Stimulated activated CD8-positive, alpha-beta memory T cell treated with anti-CD3 and anti-CD28 coated beads, Interleukin-7, amount 100 ng/mL, for 4 hours (primary cell): ENCODE data around the gene ARHGEF1.

Source experiments
- DNase-seq, 2 donors: peaks; one replicate each; pipeline ENCODE4 v3.0.0-alpha.2; 2020; ENCODE audit warnings: low read depth in 2 of 2

Gene ARHGEF1, protein sequence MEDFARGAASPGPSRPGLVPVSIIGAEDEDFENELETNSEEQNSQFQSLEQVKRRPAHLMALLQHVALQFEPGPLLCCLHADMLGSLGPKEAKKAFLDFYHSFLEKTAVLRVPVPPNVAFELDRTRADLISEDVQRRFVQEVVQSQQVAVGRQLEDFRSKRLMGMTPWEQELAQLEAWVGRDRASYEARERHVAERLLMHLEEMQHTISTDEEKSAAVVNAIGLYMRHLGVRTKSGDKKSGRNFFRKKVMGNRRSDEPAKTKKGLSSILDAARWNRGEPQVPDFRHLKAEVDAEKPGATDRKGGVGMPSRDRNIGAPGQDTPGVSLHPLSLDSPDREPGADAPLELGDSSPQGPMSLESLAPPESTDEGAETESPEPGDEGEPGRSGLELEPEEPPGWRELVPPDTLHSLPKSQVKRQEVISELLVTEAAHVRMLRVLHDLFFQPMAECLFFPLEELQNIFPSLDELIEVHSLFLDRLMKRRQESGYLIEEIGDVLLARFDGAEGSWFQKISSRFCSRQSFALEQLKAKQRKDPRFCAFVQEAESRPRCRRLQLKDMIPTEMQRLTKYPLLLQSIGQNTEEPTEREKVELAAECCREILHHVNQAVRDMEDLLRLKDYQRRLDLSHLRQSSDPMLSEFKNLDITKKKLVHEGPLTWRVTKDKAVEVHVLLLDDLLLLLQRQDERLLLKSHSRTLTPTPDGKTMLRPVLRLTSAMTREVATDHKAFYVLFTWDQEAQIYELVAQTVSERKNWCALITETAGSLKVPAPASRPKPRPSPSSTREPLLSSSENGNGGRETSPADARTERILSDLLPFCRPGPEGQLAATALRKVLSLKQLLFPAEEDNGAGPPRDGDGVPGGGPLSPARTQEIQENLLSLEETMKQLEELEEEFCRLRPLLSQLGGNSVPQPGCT

DNA sequence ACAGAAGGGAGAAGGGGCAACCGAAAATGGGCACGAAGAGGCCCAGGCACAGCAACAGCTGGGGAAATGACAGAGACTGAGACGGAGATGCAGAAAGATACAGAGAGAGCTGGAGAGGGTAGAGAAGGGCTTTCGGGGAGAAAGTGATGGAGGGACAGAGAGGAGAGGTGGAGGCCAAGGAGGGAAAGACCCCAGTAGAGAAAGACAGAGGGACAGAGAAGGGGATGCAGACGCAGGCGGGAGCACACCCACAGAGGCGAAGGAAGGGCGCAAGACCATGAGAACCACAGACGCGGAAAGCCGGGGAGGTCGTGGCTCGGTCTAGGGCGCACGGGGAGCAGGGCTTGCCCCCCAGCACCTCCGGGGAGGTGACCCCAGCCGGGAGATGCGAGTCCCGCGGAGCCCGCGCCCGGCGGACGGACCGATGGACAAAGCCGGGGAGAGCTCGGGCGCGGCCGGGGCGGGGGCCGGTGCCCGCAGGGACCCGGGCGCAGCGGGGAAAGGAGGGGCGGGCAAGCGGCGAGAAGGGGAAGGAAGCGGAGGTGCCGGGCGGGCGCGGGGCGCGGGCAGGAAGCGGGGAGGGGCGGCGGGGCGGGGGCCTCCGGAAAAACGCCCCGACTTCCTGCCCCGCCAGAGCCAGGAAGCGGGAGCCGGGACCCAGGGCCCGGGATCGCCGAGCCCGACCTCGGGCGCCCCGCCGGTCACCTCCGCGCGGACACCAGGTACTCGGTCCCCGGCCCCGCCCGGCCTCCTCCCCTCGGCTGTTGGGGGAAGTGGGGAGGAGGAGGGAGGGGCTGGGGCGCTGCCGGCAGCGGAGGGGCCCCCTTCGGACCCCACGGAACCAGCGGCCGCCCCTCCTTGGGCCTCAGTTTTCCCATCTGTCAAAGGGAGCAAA lies at the start of gene ARHGEF1:
TSS of gene ARHGEF1 (plus strand) at position 617 of the 895 bp plus-strand sequence. CDS start 4,899 bp downstream, outside the sequence.
- DNase-seq: peak in 1 of 2 donors; percentile 61

DNA sequence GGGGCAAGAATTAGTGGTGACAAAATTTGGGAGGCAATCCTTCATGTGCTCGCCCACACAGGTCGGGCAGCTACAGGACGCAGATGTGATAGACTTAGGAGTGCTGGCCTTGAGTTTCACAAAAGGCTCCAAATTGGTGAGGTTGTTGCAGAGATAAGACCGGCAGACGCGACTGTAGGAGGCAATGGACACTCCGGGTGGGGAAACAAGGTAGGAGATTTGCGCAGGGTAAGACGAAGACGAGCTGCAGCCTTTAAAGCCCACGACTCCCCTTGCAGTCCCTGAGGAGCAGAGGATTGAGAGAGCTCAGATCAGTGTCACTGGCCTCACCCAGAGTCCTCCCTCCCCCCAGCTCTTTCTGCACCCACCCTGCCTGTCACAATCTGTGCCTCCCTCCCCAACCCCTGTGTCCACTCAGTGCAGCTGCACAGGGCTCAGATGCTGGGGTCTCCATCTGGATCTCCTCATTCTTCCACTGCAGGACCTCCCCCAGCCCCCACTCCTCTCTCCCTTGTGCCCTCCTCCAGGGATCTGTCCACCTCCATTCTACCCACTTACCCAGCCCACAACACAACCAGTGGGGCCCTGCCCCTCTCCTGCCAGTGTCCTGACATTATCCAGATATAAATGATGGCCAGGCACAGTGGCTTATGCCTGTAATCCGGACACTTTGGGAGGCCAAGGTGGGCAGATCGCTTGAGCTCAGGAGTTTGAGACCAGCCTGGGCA lies 44.8 kb upstream of the ARHGEF1 start:
- DNase-seq: no peak

DNA sequence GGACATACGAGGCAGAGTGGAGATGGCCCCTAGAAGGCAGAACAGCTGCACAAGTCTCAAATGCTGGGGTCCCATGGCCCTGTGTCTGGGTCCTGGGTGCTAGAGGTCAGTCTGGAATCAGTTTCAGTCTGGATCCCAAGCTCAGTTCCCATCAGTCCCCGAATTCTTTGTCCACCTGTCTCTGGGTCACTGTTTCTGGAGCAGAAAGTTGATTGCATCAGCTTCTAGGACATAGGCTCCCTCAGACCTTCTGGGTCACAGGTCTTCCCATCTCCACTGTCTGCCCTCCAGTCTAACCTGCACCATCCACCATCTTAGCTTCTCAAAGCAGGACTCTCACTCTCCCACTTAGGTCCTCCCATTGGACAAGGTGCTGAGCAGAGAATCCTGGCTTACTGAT lies 43.8 kb upstream of the ARHGEF1 start:
- DNase-seq: no peak

DNA sequence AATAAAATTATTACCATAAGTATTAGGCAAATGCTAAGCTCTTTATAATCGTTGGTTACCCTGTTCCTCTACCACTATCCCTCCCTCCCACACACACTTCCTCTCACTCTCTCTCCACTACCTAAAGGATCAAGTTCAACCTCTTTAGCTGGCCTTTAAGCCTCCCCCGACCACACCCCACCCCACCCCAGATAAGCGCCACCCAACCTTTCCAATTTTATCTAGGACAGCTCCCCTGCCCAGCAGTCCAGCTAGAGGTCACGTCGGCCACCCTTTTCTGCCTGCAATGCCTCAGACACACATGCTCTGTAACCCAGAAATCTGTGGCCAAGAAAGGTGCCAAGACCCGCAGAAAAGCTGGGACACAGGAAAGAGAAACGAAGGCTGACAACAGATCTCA lies 39.6 kb upstream of the ARHGEF1 start:
- no peak for DNase-seq

DNA sequence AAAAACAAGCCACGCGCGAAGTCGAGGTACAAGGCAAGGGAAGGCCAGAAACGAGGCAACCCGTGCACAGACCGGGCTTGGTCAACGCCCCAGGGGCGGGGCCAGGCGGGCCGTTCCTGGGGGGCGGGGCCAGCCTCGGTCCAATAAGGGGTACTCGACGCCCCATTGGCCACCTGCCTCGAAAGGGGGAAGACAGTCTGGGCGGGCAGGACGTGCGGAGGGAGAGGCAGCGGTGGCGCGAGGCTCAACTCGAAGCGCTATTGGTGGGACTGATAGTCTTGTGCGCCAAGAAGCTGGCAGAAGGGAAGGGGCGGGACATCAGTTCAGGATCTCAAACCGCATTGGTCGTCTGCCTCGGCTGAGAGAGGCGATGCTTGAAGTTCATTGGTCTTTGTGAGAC lies 38.4 kb upstream of the ARHGEF1 start, which contains the start of gene LYPD4:
TSS of gene LYPD4 (minus strand) at position 83 of the 400 bp plus-strand sequence. CDS start 5,398 bp downstream, outside the sequence.
- DNase-seq: no peak

DNA sequence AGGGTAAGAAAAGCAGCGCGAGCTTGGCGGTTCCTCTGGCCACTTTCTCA lies 38.2 kb upstream of the ARHGEF1 start, which contains the start of gene DMRTC2:
TSS of gene DMRTC2 (plus strand) at position 42 of the 50 bp plus-strand sequence. CDS start 2,387 bp downstream, outside the sequence.
- no peak for DNase-seq

DNA sequence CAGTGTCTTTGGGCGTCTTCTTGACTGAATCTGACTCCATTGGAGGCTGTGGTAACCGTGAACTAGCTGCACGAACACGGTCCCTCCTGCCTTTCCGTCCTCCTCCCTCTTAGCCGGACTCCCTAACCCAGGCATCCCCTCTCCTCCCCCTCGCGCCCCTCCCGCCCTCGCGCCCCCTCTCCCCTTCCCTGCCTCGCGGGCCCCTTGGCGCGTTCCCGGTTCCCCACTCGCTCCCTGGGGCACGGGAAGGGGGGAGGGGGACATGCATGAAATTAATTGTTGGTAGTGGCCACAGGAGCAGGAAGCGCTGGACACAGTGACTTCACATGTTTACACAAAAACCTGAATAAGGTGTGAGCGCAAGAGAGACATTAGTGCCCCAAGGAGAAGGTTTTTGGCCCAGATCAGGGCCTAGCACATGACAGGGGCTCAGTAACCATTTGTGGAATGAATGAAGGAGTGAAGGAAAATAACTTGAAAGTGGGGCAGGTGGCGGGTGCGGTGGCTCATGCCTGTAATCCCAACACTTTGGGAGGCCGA lies 37.9 kb upstream of the ARHGEF1 start:
- DNase-seq: no peak

DNA sequence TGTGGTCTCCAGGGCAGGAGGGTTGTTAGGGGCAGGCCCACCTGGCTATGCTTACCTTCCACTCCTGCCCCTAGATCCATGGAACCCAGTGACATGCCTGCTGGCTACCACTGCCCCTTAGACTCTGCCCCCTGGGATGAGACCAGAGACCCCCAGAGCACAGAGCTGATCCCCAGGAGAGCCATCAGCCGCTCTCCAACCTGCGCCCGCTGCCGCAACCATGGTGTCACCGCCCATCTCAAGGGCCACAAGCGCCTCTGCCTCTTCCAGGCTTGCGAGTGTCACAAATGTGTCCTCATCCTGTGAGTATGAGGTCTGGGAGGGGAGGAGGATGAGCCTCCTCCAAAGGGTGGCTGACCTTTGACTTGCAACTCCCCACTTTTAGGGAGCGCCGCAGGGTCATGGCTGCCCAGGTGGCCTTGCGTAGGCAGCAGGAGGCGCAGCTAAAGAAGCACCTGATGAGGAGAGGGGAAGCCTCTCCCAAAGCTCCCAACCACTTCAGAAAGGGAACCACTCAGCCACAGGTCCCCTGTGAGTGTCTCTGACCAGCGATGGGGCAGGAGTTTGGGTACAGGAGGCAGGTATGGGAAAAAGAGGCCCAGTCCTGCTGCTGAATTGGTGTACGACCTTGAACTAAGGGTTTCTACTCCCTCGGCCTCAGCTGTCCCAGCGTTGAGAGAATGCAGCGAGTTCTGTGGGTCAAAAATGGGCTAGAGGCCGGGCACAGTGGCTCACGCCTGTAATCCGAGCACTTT lies 35.5 kb upstream of the ARHGEF1 start:
- no peak for DNase-seq

DNA sequence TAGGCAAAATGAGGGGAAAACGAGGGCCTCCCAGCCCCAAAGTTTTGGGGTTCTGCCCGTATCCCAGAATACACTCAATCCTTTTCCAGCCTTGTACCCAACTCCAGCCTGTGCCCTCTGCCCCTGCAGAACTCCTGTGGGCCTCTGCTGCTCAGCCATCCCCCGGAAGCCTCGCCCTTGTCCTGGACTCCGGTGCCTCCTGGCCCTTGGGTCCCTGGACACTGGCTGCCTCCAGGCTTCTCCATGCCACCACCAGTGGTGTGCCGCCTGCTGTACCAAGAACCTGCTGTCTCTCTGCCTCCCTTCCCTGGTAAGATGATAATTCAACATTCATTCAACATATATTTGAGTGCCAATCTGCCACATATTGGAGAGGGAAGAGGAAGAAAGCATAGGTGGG lies 34.3 kb upstream of the ARHGEF1 start:
- DNase-seq: no peak

DNA sequence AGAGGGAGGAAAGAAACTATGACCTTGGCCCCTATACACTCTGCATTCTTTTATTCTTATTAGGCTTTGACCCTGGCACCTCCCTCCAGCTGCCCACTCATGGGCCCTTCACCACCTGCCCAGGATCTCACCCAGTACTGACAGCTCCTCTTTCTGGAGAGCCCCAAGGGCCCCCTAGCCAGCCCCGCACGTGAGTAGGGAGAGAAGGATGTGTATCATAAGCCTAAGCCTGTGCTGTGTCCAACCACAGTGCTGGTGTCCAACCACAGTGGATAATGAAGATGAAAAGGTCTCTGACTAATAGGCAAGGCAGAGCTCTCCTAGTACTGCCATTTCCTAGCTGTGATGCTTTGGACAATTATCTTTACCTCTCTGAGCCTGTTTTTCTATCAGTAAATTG lies 33.9 kb upstream of the ARHGEF1 start:
- no peak for DNase-seq

DNA sequence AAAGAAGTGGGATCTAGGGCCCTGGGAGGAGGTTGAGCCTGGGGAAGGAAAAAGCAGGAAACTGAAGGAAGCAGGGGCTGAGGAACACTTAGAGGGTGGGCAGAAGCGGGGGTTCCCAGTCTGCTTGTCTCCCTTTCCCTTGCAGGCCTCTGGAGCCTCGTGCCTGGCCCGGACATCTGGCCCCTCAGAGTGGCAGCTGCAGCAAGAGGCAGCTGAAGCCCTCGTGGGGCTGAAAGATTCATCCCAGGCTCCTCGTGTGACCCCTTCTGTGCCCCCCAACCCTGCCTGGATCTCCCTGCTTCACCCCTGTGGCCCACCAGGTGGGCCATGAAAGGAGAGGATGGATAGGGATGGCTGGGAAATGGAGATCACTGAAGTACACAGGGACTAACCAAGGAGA lies 32.6 kb upstream of the ARHGEF1 start:
- no peak for DNase-seq

DNA sequence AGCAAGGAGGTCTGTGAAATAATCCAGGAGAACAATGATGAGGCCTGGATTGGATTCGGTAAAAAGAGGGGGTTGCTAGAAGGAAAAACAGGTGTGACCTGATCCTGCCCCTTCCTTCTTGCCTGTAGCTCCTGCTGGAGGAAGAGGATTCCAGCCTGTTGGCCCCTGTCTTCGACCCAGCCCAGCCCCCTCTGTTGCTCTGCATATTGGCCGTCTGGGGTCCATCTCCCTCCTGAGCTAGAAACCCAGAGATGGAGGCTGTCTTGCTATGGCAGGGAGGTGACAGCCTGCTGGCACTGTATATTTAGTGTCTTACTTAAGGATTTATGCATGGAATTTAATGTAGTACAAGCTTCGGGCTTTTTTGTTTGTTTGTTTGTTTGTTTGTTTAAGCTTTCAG lies 31.5 kb upstream of the ARHGEF1 start:
- no peak for DNase-seq

DNA sequence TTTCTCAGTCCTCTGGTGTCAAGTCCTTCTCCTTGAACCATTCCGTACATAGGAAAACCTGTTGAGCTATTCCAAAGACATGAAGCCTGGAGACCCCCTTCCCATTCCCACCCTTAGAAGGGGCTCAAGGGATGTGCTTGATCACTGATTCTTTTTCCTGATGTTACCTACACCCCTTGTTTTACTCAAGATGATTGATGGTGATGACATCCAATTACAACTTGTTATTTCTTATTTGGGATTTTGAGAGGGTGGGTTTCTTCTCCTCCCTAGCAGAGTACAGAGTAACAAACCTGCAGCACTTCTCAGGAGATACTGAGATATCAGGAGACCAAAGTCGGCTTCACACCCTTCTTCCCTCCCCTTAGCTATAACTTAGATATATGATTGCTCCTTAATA lies 29.6 kb upstream of the ARHGEF1 start:
- no peak for DNase-seq

DNA sequence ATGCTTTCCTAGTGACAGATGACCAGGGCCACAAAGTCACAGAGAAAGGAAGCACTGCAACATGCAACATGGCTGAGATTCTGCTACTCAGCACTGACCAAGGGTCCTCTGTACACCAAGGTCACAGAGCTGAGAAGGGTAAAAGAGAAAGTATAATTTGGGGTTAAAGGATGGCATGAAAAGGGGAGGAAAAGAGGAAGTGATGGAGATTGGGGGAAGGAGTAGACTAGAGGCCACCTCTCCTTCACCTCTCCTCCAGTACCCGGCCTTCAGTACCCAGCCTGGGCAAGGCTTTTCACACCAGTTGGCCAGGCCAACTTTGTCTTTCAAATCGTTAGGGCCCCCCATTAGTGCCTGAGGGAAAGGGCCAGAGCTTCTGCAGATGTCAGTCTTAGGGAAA lies 29.2 kb upstream of the ARHGEF1 start:
- DNase-seq: no peak

DNA sequence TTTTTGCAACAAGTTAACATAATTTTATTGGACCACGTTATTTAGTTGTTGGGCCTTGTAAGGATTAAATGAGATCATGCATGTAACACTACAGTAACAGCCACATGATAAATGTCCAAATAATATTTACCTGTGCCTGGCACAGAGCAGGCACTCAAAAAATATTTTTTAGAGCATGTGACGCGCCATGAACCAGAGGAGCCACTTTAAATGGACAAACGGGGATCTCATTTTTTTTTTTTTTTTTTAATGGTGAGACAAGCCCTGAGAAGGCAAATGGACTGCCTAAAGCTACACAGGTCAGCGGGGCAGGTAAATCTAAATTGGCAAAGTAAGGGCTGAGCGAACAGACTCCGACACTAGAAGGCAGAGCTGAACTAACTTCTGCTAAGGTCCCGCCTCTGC lies 23.8 kb upstream of the ARHGEF1 start:
- DNase-seq: no peak

DNA sequence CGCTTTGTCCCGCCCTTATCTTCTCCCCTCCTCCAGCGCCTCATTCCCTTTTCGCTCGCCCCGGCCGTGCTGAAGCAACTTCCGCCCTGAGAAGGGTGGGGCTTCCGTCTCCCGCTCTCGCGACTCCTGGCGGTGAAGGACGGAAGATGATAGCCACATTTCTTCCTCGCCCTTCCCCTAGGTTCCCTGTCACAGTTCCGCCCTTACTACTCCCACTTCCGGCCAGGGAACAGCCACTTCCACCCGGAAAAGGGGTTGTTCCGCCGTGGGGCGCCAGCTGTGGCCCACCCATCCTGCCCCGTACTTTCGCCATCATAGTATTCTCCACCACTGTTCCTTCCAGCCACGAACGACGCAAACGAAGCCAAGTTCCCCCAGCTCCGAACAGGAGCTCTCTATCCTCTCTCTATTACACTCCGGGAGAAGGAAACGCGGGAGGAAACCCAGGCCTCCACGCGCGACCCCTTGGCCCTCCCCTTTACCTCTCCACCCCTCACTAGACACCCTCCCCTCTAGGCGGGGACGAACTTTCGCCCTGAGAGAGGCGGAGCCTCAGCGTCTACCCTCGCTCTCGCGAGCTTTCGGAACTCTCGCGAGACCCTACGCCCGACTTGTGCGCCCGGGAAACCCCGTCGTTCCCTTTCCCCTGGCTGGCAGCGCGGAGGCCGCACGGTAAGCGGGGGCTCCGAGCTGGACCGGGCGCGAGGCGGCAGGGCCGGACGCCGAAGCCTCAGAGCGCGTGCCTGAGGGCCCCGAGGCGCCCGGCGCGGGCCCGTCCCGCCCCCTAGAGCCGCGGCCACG lies 23.2 kb upstream of the ARHGEF1 start, which contains the start of gene RPS19:
TSS of gene RPS19 (plus strand) at position 638 of the 801 bp plus-strand sequence. CDS start 520 bp downstream, outside the sequence.
- DNase-seq: peak; percentile 95 to 97

DNA sequence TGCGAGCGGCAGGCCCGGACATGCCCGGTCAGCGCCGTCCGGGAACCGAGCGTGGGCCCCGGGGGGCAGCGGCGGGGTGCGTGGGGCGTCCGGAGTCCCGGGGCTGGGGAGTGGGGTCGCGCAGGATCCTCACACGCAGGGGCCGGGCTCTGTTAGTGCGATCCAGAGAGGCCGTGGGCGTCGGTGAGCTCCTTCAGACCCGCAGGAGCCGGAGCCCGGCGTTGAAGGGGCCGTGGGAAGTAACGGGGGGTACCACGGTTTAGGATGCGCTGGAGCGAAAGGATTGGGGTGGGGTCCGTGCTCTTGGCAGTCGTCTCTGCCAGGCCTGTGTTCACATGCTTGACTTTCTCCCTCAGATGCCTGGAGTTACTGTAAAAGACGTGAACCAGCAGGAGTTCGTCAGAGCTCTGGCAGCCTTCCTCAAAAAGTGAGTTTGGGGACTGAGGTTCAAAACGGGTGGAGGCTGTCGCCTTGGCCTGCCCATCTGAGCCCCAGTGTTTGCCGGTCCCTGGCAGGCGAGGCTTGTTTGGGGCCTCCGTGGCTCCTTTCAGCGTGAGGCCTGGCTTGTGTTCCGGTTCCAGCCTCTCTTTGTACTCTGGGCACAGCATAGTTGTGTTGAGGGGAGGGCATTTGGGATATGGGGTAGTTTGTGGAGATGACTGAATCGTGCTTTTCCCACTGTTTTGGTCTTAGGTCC lies 22.4 kb upstream of the ARHGEF1 start:
- no peak for DNase-seq

DNA sequence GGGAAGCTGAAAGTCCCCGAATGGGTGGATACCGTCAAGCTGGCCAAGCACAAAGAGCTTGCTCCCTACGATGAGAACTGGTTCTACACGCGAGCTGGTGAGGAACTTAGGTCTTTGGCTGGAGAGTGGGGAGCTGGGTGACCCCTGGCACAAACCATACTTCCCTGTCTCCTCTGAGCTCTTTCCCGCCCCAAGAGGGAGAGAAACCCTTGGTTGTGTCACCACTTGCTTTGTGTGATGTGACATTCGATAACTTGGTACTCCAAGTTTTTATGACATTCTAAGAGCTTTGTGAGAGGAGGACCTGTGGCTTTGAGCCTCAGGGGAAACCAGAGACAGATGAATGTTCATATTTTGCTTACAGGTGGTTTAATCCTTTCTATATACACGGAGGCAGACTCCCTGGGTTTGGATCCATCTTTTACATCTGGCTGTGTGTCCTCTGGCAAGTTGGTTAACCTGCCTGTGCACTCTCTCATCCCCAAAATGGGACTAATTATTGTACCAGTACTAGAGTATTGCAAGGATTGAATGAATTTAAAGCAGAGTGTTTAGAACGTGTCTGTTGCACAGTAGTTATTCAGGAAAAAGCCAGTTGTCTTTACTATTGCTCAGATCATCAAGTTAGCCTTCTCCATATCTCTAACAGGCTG lies 21.7 kb upstream of the ARHGEF1 start:
- DNase-seq: no peak
